ENCODE results near the gene TSLP.

The TSLP gene

GRCh38 chr5:111111956-111112355 is 40.4 kb downstream of the TSLP start:
- no peak for DNase-seq (ENCODE audit: low spot score)
- TF ChIP-seq CTCF (IDR thresholded peaks at IDR 0.05; ENCODE audit: borderline replicate concordance, control extremely low read depth, extremely low read depth, insufficient read depth, missing control alignments): no peak
- in situ Hi-C loops (cut with MboI; ENCODE audit: low sequenced_read_pairs, unreplicated experiment): no loop called here

GRCh38 chr5:111113678-111114077 is 42.2 kb downstream of the TSLP start:
- TF ChIP-seq CTCF (IDR thresholded peaks at IDR 0.05; ENCODE audit: borderline replicate concordance, control extremely low read depth, extremely low read depth, insufficient read depth, missing control alignments): no peak
- no peak for DNase-seq (ENCODE audit: low spot score)
- in situ Hi-C loops (cut with MboI; ENCODE audit: low sequenced_read_pairs, unreplicated experiment): no loop called here

- no peak for TF ChIP-seq CTCF (IDR thresholded peaks at IDR 0.05; ENCODE audit: borderline replicate concordance, control extremely low read depth, extremely low read depth, insufficient read depth, missing control alignments)
- DNase-seq (ENCODE audit: low spot score): no peak
- in situ Hi-C loops (cut with MboI; ENCODE audit: low sequenced_read_pairs, unreplicated experiment): no loop called here
Measured at GRCh38 chr5:111115229-111115628, 43.7 kb downstream of the TSLP start.

GRCh38 chr5:111116550-111116949 is 45.0 kb downstream of the TSLP start:
- DNase-seq (ENCODE audit: low spot score): no peak
- in situ Hi-C loops (cut with MboI; ENCODE audit: low sequenced_read_pairs, unreplicated experiment): no loop called here
- no peak for TF ChIP-seq CTCF (IDR thresholded peaks at IDR 0.05; ENCODE audit: borderline replicate concordance, control extremely low read depth, extremely low read depth, insufficient read depth, missing control alignments)

- in situ Hi-C loops (cut with MboI; ENCODE audit: low sequenced_read_pairs, unreplicated experiment): no loop called here
- no peak for DNase-seq (ENCODE audit: low spot score)
- no peak for TF ChIP-seq CTCF (IDR thresholded peaks at IDR 0.05; ENCODE audit: borderline replicate concordance, control extremely low read depth, extremely low read depth, insufficient read depth, missing control alignments)
Measured at GRCh38 chr5:111117136-111117535, 45.6 kb downstream of the TSLP start.

- in situ Hi-C loops (cut with MboI; ENCODE audit: low sequenced_read_pairs, unreplicated experiment): no loop called here
- DNase-seq (ENCODE audit: low spot score): no peak
- no peak for TF ChIP-seq CTCF (IDR thresholded peaks at IDR 0.05; ENCODE audit: borderline replicate concordance, control extremely low read depth, extremely low read depth, insufficient read depth, missing control alignments)
Measured at GRCh38 chr5:111119221-111119620, 47.7 kb downstream of the TSLP start.

- TF ChIP-seq CTCF (IDR thresholded peaks at IDR 0.05; ENCODE audit: borderline replicate concordance, control extremely low read depth, extremely low read depth, insufficient read depth, missing control alignments): no peak
- in situ Hi-C loops (cut with MboI; ENCODE audit: low sequenced_read_pairs, unreplicated experiment): no loop called here
Measured at GRCh38 chr5:111119856-111120255, 48.3 kb downstream of the TSLP start.

More at GRCh38 chr5:111119856-111120255, 48.3 kb downstream of the TSLP start:
- DNase-seq (ENCODE audit: low spot score): no peak
